Heart left ventricle (tissue), 13 donors: ENCODE results near the gene ID3.

ENCODE experiments used
- CTCF ChIP-seq, 12 donors: fragments of 200-600 bp; sonication (generic) in 4 of 12; IDR thresholded peaks; one replicate each; pipeline versions ENCODE4 v1.5.0 to v1.8.0; 2018 to 2022; ENCODE audit warnings: antibody characterized with exemption in 12 of 12, mild to moderate bottlenecking in 5 of 12
- POLR2A ChIP-seq, 2 donors: fragments of 450-650 bp; IDR thresholded peaks; one replicate each; pipeline ENCODE4 v1.6.1; 2017; ENCODE audit warnings: antibody characterized with exemption in 2 of 2, mild to moderate bottlenecking in 2 of 2, moderate library complexity in 2 of 2
- donor health status: ischemic (EF 13 %, LVEDD 7.1; RV severe dilation, severe dysfunction).
- donor health status: DM: no; HTN: yes; CAD: no.
- donor health status: DM: no; HTN: no; CAD: no.
- donor health status: ischemic (EF 25% LVEDD 6.9; RV normal size, moderate dysfunction).
- donor health status: ischemic (EF 25% LVEDD 5.7; RV mildly dilated, moderate dysfunction).
- donor health status: ischemic (EF 35%, LVEDD 5.7; RV mildly dilated, moderate dysfunction).
- donor health status: nonischemic (EF 11% LVEDD 7.7; RV severe dilation, severe dysfunction).
- donor health status: DM: yes; HTN: yes; CAD: no.
- donor health status: PGD.
- donor health status: ischemic (EF 29% LVEDD 5.4; RV normal size, mild dysfunction).
- donor health status: nonischemic (EF 23%, LVEDD 6.1; RV moderate dilation, normal function).

- TF ChIP-seq CTCF (IDR thresholded peaks at IDR 0.05) (no peak), POLR2A (IDR thresholded peaks at IDR 0.05) (no peak)
Measured at GRCh38 chr1:23578997-23579363, 19.7 kb upstream of the ID3 start.
